H9 (cell line): ENCODE results near the gene FDX2. TPM values are rescaled to one million over a fixed set of nuclear protein-coding genes. Genes with fewer than 3 reads are reported as not detected.

Source experiments
- DNase-seq: peaks from one replicate; pipeline ENCODE4 v3.0.0-alpha.2; 2017
- H2AFZ ChIP-seq: one replicate; pipeline ENCODE4 v1.6.1; 2013; ENCODE audit warnings: mild to moderate bottlenecking, low read length, control low read depth, moderate library complexity
- H2AK5ac ChIP-seq: 2 replicates; pipeline ENCODE4 v1.6.1; 2013; ENCODE audit warnings: low read length, control low read depth, mixed read lengths; ENCODE audit not compliant: insufficient read length
- H2BK120ac ChIP-seq: one replicate; pipeline ENCODE4 v1.6.1; 2013; ENCODE audit warnings: low read depth, mild to moderate bottlenecking, low read length, control low read depth, inconsistent platforms; ENCODE audit not compliant: poor library complexity, severe bottlenecking
- H2BK12ac ChIP-seq: 2 replicates; pipeline ENCODE4 v1.6.1; 2013; ENCODE audit warnings: low read length, control low read depth, mixed read lengths, low read depth; ENCODE audit not compliant: insufficient read length
- H2BK15ac ChIP-seq: 2 replicates; pipeline ENCODE4 v1.6.1; 2013; ENCODE audit warnings: low read depth, low read length, control low read depth
- H2BK20ac ChIP-seq: one replicate; pipeline ENCODE4 v1.6.1; 2013; ENCODE audit warnings: low read depth, mild to moderate bottlenecking, low read length, control low read depth, inconsistent platforms; ENCODE audit not compliant: poor library complexity, severe bottlenecking
- H2BK5ac ChIP-seq: 2 replicates; pipeline ENCODE4 v1.6.1; 2013; ENCODE audit warnings: low read length, control low read depth, mixed read lengths; ENCODE audit not compliant: insufficient read length
- H3K14ac ChIP-seq: 2 replicates; pipeline ENCODE4 v1.6.1; 2013; ENCODE audit warnings: low read length, control low read depth; ENCODE audit not compliant: insufficient read depth
- H3K18ac ChIP-seq: 2 replicates; pipeline ENCODE4 v1.6.1; 2013; ENCODE audit warnings: low read depth, mild to moderate bottlenecking, mixed read lengths, low read length, control low read depth; ENCODE audit not compliant: insufficient read length
- H3K23ac ChIP-seq: 2 replicates; pipeline ENCODE4 v1.6.1; 2013; ENCODE audit warnings: low read length, control low read depth, mixed read lengths, low read depth; ENCODE audit not compliant: insufficient read length
- H3K23me2 ChIP-seq: 2 replicates; pipeline ENCODE4 v1.6.1; 2013; ENCODE audit warnings: low read depth, mild to moderate bottlenecking, mixed read lengths, low read length, control low read depth; ENCODE audit not compliant: insufficient read length, poor library complexity, severe bottlenecking
- H3K27ac ChIP-seq: 2 replicates; pipeline ENCODE4 v1.5.1; 2013; ENCODE audit warnings: low read length, control low read depth, mixed read lengths, low read depth; ENCODE audit not compliant: insufficient read length
- H3K27me3 ChIP-seq: 2 replicates; pipeline ENCODE4 v1.6.1; 2013; ENCODE audit warnings: low read length, control low read depth, inconsistent platforms; ENCODE audit not compliant: insufficient read depth
- H3K4ac ChIP-seq: 2 replicates; pipeline ENCODE4 v1.6.1; 2013; ENCODE audit warnings: low read depth, mild to moderate bottlenecking, control low read depth, inconsistent platforms, low read length, moderate library complexity
- H3K4me1 ChIP-seq: 2 replicates; pipeline ENCODE4 v1.6.1; 2013; ENCODE audit warnings: low read length, control low read depth, inconsistent platforms; ENCODE audit not compliant: insufficient read depth
- H3K4me2 ChIP-seq: 2 replicates; pipeline ENCODE4 v1.6.1; 2013; ENCODE audit warnings: low read length, control low read depth, mixed read lengths; ENCODE audit not compliant: insufficient read length, insufficient read depth
- H3K56ac ChIP-seq: 2 replicates; pipeline ENCODE4 v1.6.1; 2013; ENCODE audit warnings: low read depth, mild to moderate bottlenecking, mixed read lengths, low read length, control low read depth; ENCODE audit not compliant: insufficient read length
- H3K79me1 ChIP-seq: 2 replicates; pipeline ENCODE4 v1.6.1; 2013; ENCODE audit warnings: low read depth, mild to moderate bottlenecking, moderate library complexity, low read length, control low read depth, inconsistent platforms; ENCODE audit not compliant: insufficient read depth, poor library complexity, severe bottlenecking
- H3K79me2 ChIP-seq: 2 replicates; pipeline ENCODE4 v1.6.1; 2013; ENCODE audit warnings: low read length, control low read depth, inconsistent platforms; ENCODE audit not compliant: insufficient read depth
- H3K9ac ChIP-seq: 2 replicates; pipeline ENCODE4 v1.6.1; 2013; ENCODE audit warnings: low read length, control low read depth, mixed read lengths; ENCODE audit not compliant: insufficient read length; ENCODE audit errors: extremely low read depth
- H3K9me3 ChIP-seq: one replicate; pipeline ENCODE4 v1.6.1; 2013; ENCODE audit warnings: low read depth, low read length, inconsistent platforms; ENCODE audit not compliant: control insufficient read depth
- H3T11ph ChIP-seq: one replicate; pipeline ENCODE4 v1.6.1; 2013; ENCODE audit warnings: mild to moderate bottlenecking, low read length, control low read depth, inconsistent platforms
- H4K20me1 ChIP-seq: one replicate; pipeline ENCODE4 v1.6.1; 2013; ENCODE audit not compliant: control insufficient read depth, insufficient read length, insufficient read depth
- H4K5ac ChIP-seq: 2 replicates; pipeline ENCODE4 v1.6.1; 2013; ENCODE audit warnings: low read depth, mild to moderate bottlenecking, mixed read lengths, low read length, control low read depth; ENCODE audit not compliant: insufficient read length
- H4K8ac ChIP-seq: replicated peaks from 2 replicates; pipeline ENCODE4 v1.6.1; 2013; ENCODE audit warnings: low read length, control low read depth, mixed read lengths, low read depth; ENCODE audit not compliant: insufficient read length
- H4K91ac ChIP-seq: 2 replicates; pipeline ENCODE4 v1.6.1; 2013; ENCODE audit warnings: low read depth, mild to moderate bottlenecking, moderate library complexity, mixed read lengths, low read length, control low read depth; ENCODE audit not compliant: insufficient read length
- H3K27ac Mint-ChIP-seq, 3 experiments: 2 replicates in 2 of 3; 3 replicates in 1 of 3; pipeline ENCODE4 v1.8.0; 2020 to 2021; ENCODE audit warnings: mixed read lengths in 3 of 3, mild to moderate bottlenecking in 1 of 3, moderate library complexity in 1 of 3
- H3K27me3 Mint-ChIP-seq: 2 replicates; pipeline ENCODE4 v1.8.0; 2021; ENCODE audit warnings: low read depth, mild to moderate bottlenecking, moderate library complexity, mixed read lengths
- H3K36me3 Mint-ChIP-seq, 3 experiments: 2 replicates in 2 of 3; 3 replicates in 1 of 3; pipeline ENCODE4 v1.8.0; 2020 to 2021; ENCODE audit warnings: low read depth in 3 of 3, mixed read lengths in 3 of 3; ENCODE audit not compliant: insufficient read depth in 1 of 3
- H3K4me1 Mint-ChIP-seq, 2 experiments: 2 replicates each; pipeline ENCODE4 v1.8.0; 2020; ENCODE audit warnings: mixed read lengths in 2 of 2
- H3K4me3 Mint-ChIP-seq, 2 experiments: 2 replicates in 1 of 2; 3 replicates in 1 of 2; pipeline ENCODE4 v1.8.0; 2020 to 2021; ENCODE audit warnings: mild to moderate bottlenecking in 2 of 2, mixed read lengths in 2 of 2, moderate library complexity in 1 of 2
- H3K9me3 Mint-ChIP-seq, 2 experiments: 2 replicates in 1 of 2; 3 replicates in 1 of 2; pipeline ENCODE4 v1.8.0; 2020; ENCODE audit warnings: mild to moderate bottlenecking in 2 of 2, mixed read lengths in 2 of 2, moderate library complexity in 1 of 2
- CTCF ChIP-seq: fragments of 200-600 bp; sonication (generic); conservative IDR thresholded peaks from 3 replicates; pipeline ENCODE4 v1.8.0; 2021; ENCODE audit warnings: antibody characterized with exemption, mild to moderate bottlenecking
- WGBS: extraction: QIAGEN DNeasy Blood & Tissue Kit; methylation state at CpG from one replicate; pipeline ENCODE4 v1.1.7; 2013; ENCODE audit warnings: missing lambda C conversion rate, low lambda C conversion rate, mixed read lengths; ENCODE audit not compliant: insufficient read length; ENCODE audit errors: extremely low coverage; 5-methylcytosine and 5-hydroxymethylcytosine counted together
- total RNA-seq: library from RNA; stranded (reverse); gene quantifications from 2 replicates; pipeline ENCODE4 v1.2.1, GENCODE V29; 2021

The FDX2 gene
- total RNA-seq, 1 experiment from 2014 or later = 27.7 TPM

DNA sequence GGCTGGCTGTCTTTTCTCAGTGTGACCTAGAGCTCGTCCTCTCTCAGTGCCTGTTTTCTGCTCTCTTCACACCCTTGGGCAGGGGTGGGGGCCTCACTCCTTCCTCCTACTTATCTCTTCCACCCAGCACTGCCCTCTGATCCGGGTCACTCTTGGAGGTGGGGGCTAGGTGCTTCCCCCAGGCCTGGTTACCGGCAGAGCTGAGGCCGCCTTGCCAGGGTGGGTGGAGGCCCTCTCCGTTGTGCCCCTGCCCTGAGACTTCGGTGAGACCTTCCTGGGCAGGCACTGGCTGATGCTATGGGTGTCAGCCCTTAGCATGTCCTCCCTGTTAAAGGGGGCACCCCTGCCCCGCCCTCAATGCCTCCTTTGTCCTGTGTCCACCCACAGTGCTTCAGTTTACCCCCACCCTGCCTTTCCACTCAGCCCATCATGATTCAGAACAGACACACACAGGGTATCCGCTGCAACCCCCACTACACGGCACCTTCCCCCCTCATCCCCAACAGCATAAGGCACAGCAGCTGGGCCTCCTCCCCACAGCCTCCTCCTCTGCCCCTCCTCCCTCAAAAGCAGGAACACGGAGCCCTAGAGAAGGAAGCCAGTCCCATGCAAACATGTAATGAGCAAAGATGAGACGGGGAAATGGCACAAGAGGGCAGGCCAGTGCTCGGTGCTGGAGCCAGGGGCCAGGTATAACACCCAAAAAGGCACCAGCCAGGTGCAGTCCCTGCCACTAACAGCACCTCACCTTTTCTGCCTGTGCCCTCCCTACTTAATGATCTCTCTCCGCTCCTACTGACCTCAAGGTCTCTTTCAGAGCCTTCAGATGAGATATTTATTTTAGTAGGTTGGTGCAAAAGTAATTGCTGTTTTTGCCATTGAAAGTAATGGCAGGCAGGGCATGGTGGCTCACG is 16.0 kb downstream of the FDX2 start:
- Histone ChIP-seq H4K5ac (no peak overlapping the region), H2AFZ (no peak overlapping the region), H3K79me2 (no peaks in the 10 kb centered on the region), H2BK5ac (no peak overlapping the region), H3T11ph (no peak overlapping the region), H4K91ac (no peak overlapping the region), H3K23ac (no peak overlapping the region), H3K4me2 (no peak overlapping the region), H3K9ac (no peak overlapping the region), H2BK20ac (no peak overlapping the region), H4K8ac (no peak overlapping the region), H3K56ac (no peak overlapping the region), H3K9me3 (no peaks in the 10 kb centered on the region), H2AK5ac (no peak overlapping the region), H3K4me1 (no peaks in the 10 kb centered on the region), H3K18ac (no peak overlapping the region), H2BK120ac (no peak overlapping the region), H3K14ac (no peak overlapping the region), H2BK12ac (no peak overlapping the region), H3K27me3 (peaks cover 13% of the 10 kb centered on the region; the same call in 1 of the 2 replicates), H3K27ac (no peak overlapping the region), H3K4ac (no peak overlapping the region), H4K20me1 (no peaks in the 10 kb centered on the region), H3K23me2 (peaks cover 11% of the 10 kb centered on the region), H2BK15ac (no peak overlapping the region), H3K79me1 (no peaks in the 10 kb centered on the region)
- H3K27ac Mint-ChIP-seq = no peak overlapping the region
- H3K4me1 Mint-ChIP-seq = peaks cover 4 to 8% of the 10 kb centered on the region in 2 experiments
- peak overlapping the region in 1 of 2 experiments; percentile 29; a peak in 2 of 5 replicates for H3K4me3 Mint-ChIP-seq
- H3K36me3 Mint-ChIP-seq = peaks cover 0 to 9% (median 5%) of the 10 kb centered on the region in 3 experiments; a peak in 5 of 7 replicates
- no CpG with 5 or more reads among the region's 14 CpGs for WGBS
- no peak for DNase-seq
- no peaks in the 10 kb centered on the region for H3K9me3 Mint-ChIP-seq
- peaks cover 55% of the 10 kb centered on the region for H3K27me3 Mint-ChIP-seq
- no peak for TF ChIP-seq CTCF
